Astrocyte (in vitro differentiated cells and primary cell): ENCODE data around the gene TBCC. TPM values are rescaled to one million over a fixed set of nuclear protein-coding genes. Genes with fewer than 3 reads are reported as not detected.

ENCODE experiments used
- DNase-seq: peaks from one replicate; pipeline ENCODE4 v3.0.0-alpha.2; 2010; ENCODE audit warnings: low read depth
- FAIRE-seq: peaks from 2 replicates; lab custom pipeline; 2011; peaks lifted over from hg19 to GRCh38; lab: Jason Lieb, UNC
- H2AFZ ChIP-seq: 2 replicates; pipeline ENCODE4 v1.6.0; 2012; ENCODE audit warnings: low read depth, low read length, inconsistent platforms
- H3K27ac ChIP-seq: 2 replicates; pipeline ENCODE4 v1.5.1; 2011; ENCODE audit warnings: low read depth, low read length, inconsistent platforms
- H3K27me3 ChIP-seq: 2 replicates; pipeline ENCODE4 v1.6.0; 2011; ENCODE audit warnings: low read length, inconsistent platforms; ENCODE audit not compliant: insufficient read depth
- H3K36me3 ChIP-seq: 2 replicates; pipeline ENCODE4 v1.5.1; 2011; ENCODE audit warnings: low read length, inconsistent platforms; ENCODE audit not compliant: insufficient read depth
- H3K4me1 ChIP-seq: 2 replicates; pipeline ENCODE4 v1.5.1; 2011; ENCODE audit warnings: low read length, inconsistent platforms; ENCODE audit not compliant: insufficient read depth
- H3K4me2 ChIP-seq: 2 replicates; pipeline ENCODE4 v1.6.0; 2012; ENCODE audit warnings: low read length, inconsistent platforms
- H3K4me3 ChIP-seq: 2 replicates; pipeline ENCODE4 v1.5.1; 2011; ENCODE audit warnings: low read depth, mild to moderate bottlenecking, low read length, inconsistent platforms; ENCODE audit not compliant: insufficient read depth
- H3K79me2 ChIP-seq: 2 replicates; pipeline ENCODE4 v1.6.0; 2012; ENCODE audit warnings: mild to moderate bottlenecking, low read length, inconsistent platforms; ENCODE audit not compliant: insufficient read depth
- H3K9ac ChIP-seq: 2 replicates; pipeline ENCODE4 v1.6.0; 2012; ENCODE audit warnings: mild to moderate bottlenecking, low read length, inconsistent platforms
- H3K9me3 ChIP-seq: 2 replicates; pipeline ENCODE4 v1.5.1; 2012; ENCODE audit warnings: low read depth, mild to moderate bottlenecking, low read length, inconsistent platforms; ENCODE audit not compliant: insufficient read depth
- H4K20me1 ChIP-seq: 2 replicates; pipeline ENCODE4 v1.6.0; 2012; ENCODE audit warnings: low read length, inconsistent platforms; ENCODE audit not compliant: insufficient read depth
- H3K27ac Mint-ChIP-seq: one replicate; pipeline ENCODE4 v1.8.0; 2021; ENCODE audit warnings: mild to moderate bottlenecking, mixed read lengths; ENCODE audit not compliant: unreplicated experiment
- H3K27me3 Mint-ChIP-seq: one replicate; pipeline ENCODE4 v1.8.0; 2021; ENCODE audit warnings: low read depth, mixed read lengths; ENCODE audit not compliant: unreplicated experiment
- H3K36me3 Mint-ChIP-seq: one replicate; pipeline ENCODE4 v1.8.0; 2021; ENCODE audit warnings: low read depth, mixed read lengths; ENCODE audit not compliant: unreplicated experiment
- H3K4me1 Mint-ChIP-seq: one replicate; pipeline ENCODE4 v1.8.0; 2021; ENCODE audit warnings: low read depth, mixed read lengths; ENCODE audit not compliant: unreplicated experiment
- H3K4me3 Mint-ChIP-seq: one replicate; pipeline ENCODE4 v1.8.0; 2021; ENCODE audit warnings: mild to moderate bottlenecking, moderate library complexity, mixed read lengths; ENCODE audit not compliant: unreplicated experiment
- H3K9me3 Mint-ChIP-seq: one replicate; pipeline ENCODE4 v1.8.0; 2021; ENCODE audit warnings: mild to moderate bottlenecking, mixed read lengths; ENCODE audit not compliant: unreplicated experiment
- EZH2 ChIP-seq: IDR thresholded peaks from 2 replicates; pipeline ENCODE4 v1.6.1; 2012; ENCODE audit warnings: mild to moderate bottlenecking, low read length, inconsistent platforms; ENCODE audit not compliant: insufficient read depth
- total RNA-seq: library from RNA; stranded (reverse); gene quantifications from 2 replicates; pipeline ENCODE4 v1.2.1, GENCODE V29; 2021
- TF ChIP-seq, protein P1 (sequence below): IDR thresholded peaks from 2 replicates; pipeline ENCODE4 v1.5.1; 2011; ENCODE audit warnings: low read depth, mild to moderate bottlenecking, inconsistent platforms, low read length, moderate library complexity; ENCODE audit not compliant: insufficient read depth

TBCC gene
- total RNA-seq, 1 donor from 2014 or later: 25.8 TPM

- H3K4me3 Mint-ChIP-seq: no peak overlapping the region
- no peak overlapping the region for H3K27ac ChIP-seq
- TF ChIP-seq, protein P1, sequence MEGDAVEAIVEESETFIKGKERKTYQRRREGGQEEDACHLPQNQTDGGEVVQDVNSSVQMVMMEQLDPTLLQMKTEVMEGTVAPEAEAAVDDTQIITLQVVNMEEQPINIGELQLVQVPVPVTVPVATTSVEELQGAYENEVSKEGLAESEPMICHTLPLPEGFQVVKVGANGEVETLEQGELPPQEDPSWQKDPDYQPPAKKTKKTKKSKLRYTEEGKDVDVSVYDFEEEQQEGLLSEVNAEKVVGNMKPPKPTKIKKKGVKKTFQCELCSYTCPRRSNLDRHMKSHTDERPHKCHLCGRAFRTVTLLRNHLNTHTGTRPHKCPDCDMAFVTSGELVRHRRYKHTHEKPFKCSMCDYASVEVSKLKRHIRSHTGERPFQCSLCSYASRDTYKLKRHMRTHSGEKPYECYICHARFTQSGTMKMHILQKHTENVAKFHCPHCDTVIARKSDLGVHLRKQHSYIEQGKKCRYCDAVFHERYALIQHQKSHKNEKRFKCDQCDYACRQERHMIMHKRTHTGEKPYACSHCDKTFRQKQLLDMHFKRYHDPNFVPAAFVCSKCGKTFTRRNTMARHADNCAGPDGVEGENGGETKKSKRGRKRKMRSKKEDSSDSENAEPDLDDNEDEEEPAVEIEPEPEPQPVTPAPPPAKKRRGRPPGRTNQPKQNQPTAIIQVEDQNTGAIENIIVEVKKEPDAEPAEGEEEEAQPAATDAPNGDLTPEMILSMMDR: no peak
- TF ChIP-seq EZH2: no peak
- no peaks in the 10 kb centered on the region for H3K9me3 Mint-ChIP-seq
- H3K9me3 ChIP-seq: no peaks in the 10 kb centered on the region
- no peak overlapping the region for H3K27ac Mint-ChIP-seq
- H3K4me1 Mint-ChIP-seq: peaks cover 15% of the 10 kb centered on the region
- H3K27me3 ChIP-seq: no peaks in the 10 kb centered on the region
- H3K4me3 ChIP-seq: no peak overlapping the region
- no peaks in the 10 kb centered on the region for H3K36me3 Mint-ChIP-seq
- peaks cover 66% of the 10 kb centered on the region for H3K79me2 ChIP-seq
- peak overlapping the region; percentile 6 for H3K4me2 ChIP-seq
- peaks cover 8% of the 10 kb centered on the region for H3K4me1 ChIP-seq
- H4K20me1 ChIP-seq: peaks cover 37% of the 10 kb centered on the region
- H2AFZ ChIP-seq: no peak overlapping the region
- DNase-seq (no peak), FAIRE-seq (no peak)
- H3K36me3 ChIP-seq: no peaks in the 10 kb centered on the region
- no peaks in the 10 kb centered on the region for H3K27me3 Mint-ChIP-seq
- H3K9ac ChIP-seq: no peak overlapping the region
Measured at GRCh38 chr6:42787063-42787472, 41.2 kb upstream of the TBCC start.

DNA sequence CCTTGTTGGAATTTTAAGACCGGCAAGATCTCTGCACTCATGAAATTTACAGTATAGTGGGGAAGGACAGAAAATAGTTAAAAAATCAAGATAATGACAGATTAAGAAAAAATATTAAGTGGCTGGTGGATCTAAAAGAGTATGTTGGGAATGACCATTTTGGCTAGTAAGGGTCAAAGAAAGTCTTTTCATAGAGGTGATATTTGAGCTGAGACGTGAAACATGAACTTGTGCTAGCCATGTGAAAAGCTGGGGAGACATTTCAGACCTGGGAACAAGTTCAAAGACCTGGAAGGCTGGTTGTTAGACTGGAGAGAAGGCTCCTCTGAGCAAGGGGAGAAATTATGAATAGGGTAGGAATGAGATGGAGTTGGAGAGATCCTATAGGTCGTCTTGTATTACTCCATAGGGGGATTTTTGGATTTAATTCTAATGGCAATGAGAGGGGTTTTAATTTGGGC, 40.7 kb upstream of the TBCC start:
- Histone ChIP-seq H3K4me2 (no peak overlapping the region), H3K79me2 (peaks cover 64% of the 10 kb centered on the region)
- H3K4me1 Mint-ChIP-seq: peaks cover 15% of the 10 kb centered on the region

More for the DNA sequence above, 40.7 kb upstream of the TBCC start:
- Histone ChIP-seq H3K27me3 (no peaks in the 10 kb centered on the region), H3K4me3 (no peak overlapping the region), H3K9me3 (no peaks in the 10 kb centered on the region), H3K9ac (no peak overlapping the region), H2AFZ (no peak overlapping the region), H3K27ac (no peak overlapping the region), H3K36me3 (no peaks in the 10 kb centered on the region), H3K4me1 (peaks cover 8% of the 10 kb centered on the region), H4K20me1 (peaks cover 33% of the 10 kb centered on the region)
- Mint-ChIP-seq H3K27ac (no peak overlapping the region), H3K4me3 (no peak overlapping the region), H3K27me3 (no peaks in the 10 kb centered on the region), H3K9me3 (no peaks in the 10 kb centered on the region), H3K36me3 (no peaks in the 10 kb centered on the region)
- no peak for TF ChIP-seq EZH2
- TF ChIP-seq, protein P1: no peak
- no peak for DNase-seq
- no peak for FAIRE-seq
